ENCODE results near the gene RSBN1.
"Not testable (repeated sequence)": the region's sequence is repeated elsewhere in the genome, so short reads cannot be mapped to it uniquely, and the experiment has no call there.

DNA sequence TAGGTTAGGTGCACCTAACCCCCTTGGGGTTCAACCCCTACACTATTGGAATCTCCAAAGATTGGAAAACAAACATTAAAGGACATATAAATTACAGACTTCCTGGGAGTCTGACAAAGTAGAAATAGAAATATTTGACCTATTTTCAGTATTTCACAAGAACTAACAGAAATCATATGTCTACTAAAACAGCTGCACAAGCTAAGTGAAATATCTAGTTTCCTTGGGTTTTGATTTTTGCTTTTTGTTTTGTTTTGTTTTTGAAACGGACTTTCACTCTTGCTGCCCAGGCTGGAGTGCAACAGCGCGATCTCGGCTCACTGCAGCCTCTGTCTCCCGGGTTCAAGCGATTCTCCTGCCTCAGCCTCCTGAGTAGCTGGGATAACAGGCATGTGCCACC lies 40.4 kb upstream of the RSBN1 start:
- not testable (repeated sequence) for TF ChIP-seq POLR2A, EP300, POLR2AphosphoS5 (IDR thresholded peaks at IDR 0.05)
- TF ChIP-seq, protein P1, sequence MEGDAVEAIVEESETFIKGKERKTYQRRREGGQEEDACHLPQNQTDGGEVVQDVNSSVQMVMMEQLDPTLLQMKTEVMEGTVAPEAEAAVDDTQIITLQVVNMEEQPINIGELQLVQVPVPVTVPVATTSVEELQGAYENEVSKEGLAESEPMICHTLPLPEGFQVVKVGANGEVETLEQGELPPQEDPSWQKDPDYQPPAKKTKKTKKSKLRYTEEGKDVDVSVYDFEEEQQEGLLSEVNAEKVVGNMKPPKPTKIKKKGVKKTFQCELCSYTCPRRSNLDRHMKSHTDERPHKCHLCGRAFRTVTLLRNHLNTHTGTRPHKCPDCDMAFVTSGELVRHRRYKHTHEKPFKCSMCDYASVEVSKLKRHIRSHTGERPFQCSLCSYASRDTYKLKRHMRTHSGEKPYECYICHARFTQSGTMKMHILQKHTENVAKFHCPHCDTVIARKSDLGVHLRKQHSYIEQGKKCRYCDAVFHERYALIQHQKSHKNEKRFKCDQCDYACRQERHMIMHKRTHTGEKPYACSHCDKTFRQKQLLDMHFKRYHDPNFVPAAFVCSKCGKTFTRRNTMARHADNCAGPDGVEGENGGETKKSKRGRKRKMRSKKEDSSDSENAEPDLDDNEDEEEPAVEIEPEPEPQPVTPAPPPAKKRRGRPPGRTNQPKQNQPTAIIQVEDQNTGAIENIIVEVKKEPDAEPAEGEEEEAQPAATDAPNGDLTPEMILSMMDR (IDR thresholded peaks at IDR 0.05): not testable (repeated sequence)

Measured in upper lobe of left lung (tissue), 4 donors.